Kidney capillary endothelial cell (primary cell): ENCODE data around the gene POGK.

ENCODE experiments used
- DNase-seq: peaks from one replicate; pipeline ENCODE4 v3.0.0-alpha.2; 2018; ENCODE audit warnings: low spot score

Gene POGK

GRCh38 chr1:166902279-166902678 is 63.0 kb downstream of the POGK start:
- DNase-seq, result peak; percentile 40

GRCh38 chr1:166903232-166903631 is 64.0 kb downstream of the POGK start:
- DNase-seq, result peak; percentile 33

- no peak for DNase-seq
Observed at GRCh38 chr1:166905136-166905535, 65.9 kb downstream of the POGK start.

- DNase-seq, result no peak
Observed at GRCh38 chr1:166905900-166906299, 66.6 kb downstream of the POGK start.
